Loucy (cell line): Measurements from ENCODE around the gene GRSF1.
A peak's percentile ranks its signal among the peaks of the same experiment; 100 is the strongest.

Experiments
- H2AFZ ChIP-seq: fragments of 200-600 bp; sonication (generic); 2 replicates; pipeline ENCODE4 v1.6.0; 2016; ENCODE audit warnings: antibody characterized with exemption, mild to moderate bottlenecking, low read length, moderate library complexity
- H3F3A ChIP-seq: fragments of 200-600 bp; 2 replicates; pipeline ENCODE4 v1.6.0; 2016; ENCODE audit warnings: antibody characterized with exemption, low read depth, mild to moderate bottlenecking
- H3K27me3 ChIP-seq: fragments of 200-600 bp; sonication (generic); 2 replicates; pipeline ENCODE4 v1.6.1; 2014; ENCODE audit warnings: low read length, mild to moderate bottlenecking; ENCODE audit not compliant: insufficient read depth, poor library complexity, severe bottlenecking
- H3K36me3 ChIP-seq: fragments of 200-600 bp; sonication (generic); 2 replicates; pipeline ENCODE4 v1.6.1; 2016; ENCODE audit warnings: low read length; ENCODE audit not compliant: insufficient read depth
- H3K4me1 ChIP-seq: fragments of 200-600 bp; sonication (generic); 2 replicates; pipeline ENCODE4 v1.5.1; 2014; ENCODE audit warnings: low read length, mild to moderate bottlenecking; ENCODE audit not compliant: insufficient read depth, poor library complexity, severe bottlenecking
- H3K4me2 ChIP-seq: fragments of 200-600 bp; sonication (generic); 2 replicates; pipeline ENCODE4 v1.6.0; 2014; ENCODE audit warnings: antibody characterized with exemption, low read length, low read depth, mild to moderate bottlenecking; ENCODE audit not compliant: poor library complexity, severe bottlenecking
- H3K4me3 ChIP-seq: fragments of 200-600 bp; sonication (generic); 2 replicates; pipeline ENCODE4 v1.5.1; 2014; ENCODE audit warnings: low read length, mild to moderate bottlenecking, mixed read lengths; ENCODE audit not compliant: poor library complexity, severe bottlenecking
- H3K79me2 ChIP-seq: fragments of 200-600 bp; sonication (generic); 2 replicates; pipeline ENCODE4 v1.6.1; 2014; ENCODE audit warnings: low read length; ENCODE audit not compliant: insufficient read depth
- H3K9ac ChIP-seq: fragments of 200-600 bp; sonication (generic); 2 replicates; pipeline ENCODE4 v1.6.0; 2014; ENCODE audit warnings: mild to moderate bottlenecking, low read depth, low read length, moderate library complexity; ENCODE audit not compliant: poor library complexity, severe bottlenecking
- H3K9me2 ChIP-seq: fragments of 200-600 bp; sonication (generic); replicated peaks from 2 replicates; pipeline ENCODE4 v1.6.1; 2016; ENCODE audit warnings: low read depth, low read length, mixed read lengths
- H3K9me3 ChIP-seq: fragments of 200-600 bp; sonication (generic); 2 replicates; pipeline ENCODE4 v1.6.1; 2014; ENCODE audit warnings: mild to moderate bottlenecking, antibody characterized with exemption, low read length, low read depth; ENCODE audit not compliant: insufficient read depth
- H4K20me1 ChIP-seq: fragments of 200-600 bp; sonication (generic); 2 replicates; pipeline ENCODE4 v1.6.0; 2014; ENCODE audit warnings: antibody characterized with exemption, low read length, mild to moderate bottlenecking; ENCODE audit not compliant: insufficient read depth, poor library complexity, severe bottlenecking
- CTCF ChIP-seq: fragments of 200-600 bp; sonication (generic); conservative IDR thresholded peaks from 2 replicates; pipeline ENCODE4 v1.5.1; 2014; ENCODE audit warnings: mild to moderate bottlenecking, antibody characterized with exemption, low read length
- EZH2phosphoT487 ChIP-seq: fragments of 200-600 bp; IDR thresholded peaks from 2 replicates; pipeline ENCODE4 v1.6.1; 2018; ENCODE audit warnings: antibody characterized with exemption, mild to moderate bottlenecking, moderate library complexity, borderline replicate concordance

GRSF1 gene

GRCh38 chr4:70829492-70829891 lies 10.2 kb downstream of the GRSF1 start:
- peaks cover 8% of the 10 kb centered on the region for H3K4me1 ChIP-seq
- H3K27me3 ChIP-seq: no peaks in the 10 kb centered on the region
- TF ChIP-seq CTCF: no peak
- peaks cover 40% of the 10 kb centered on the region for H4K20me1 ChIP-seq
- no peak overlapping the region for H3K9ac ChIP-seq
- H3K9me3 ChIP-seq: no peaks in the 10 kb centered on the region
- no peaks in the 10 kb centered on the region for H3F3A ChIP-seq
- H3K4me3 ChIP-seq: no peak overlapping the region
- H2AFZ ChIP-seq: no peak overlapping the region
- peaks cover 87% of the 10 kb centered on the region for H3K36me3 ChIP-seq
- no peak overlapping the region for H3K4me2 ChIP-seq
- no peaks in the 10 kb centered on the region for H3K9me2 ChIP-seq
- peaks cover 49% of the 10 kb centered on the region for H3K79me2 ChIP-seq

GRCh38 chr4:70829015-70829414 lies 10.7 kb downstream of the GRSF1 start:
- Histone ChIP-seq H3K9me2 (no peaks in the 10 kb centered on the region), H3K4me2 (no peak overlapping the region), H3K4me3 (no peak overlapping the region), H3K9ac (no peak overlapping the region), H4K20me1 (peaks cover 35% of the 10 kb centered on the region), H3K79me2 (peaks cover 45% of the 10 kb centered on the region), H2AFZ (no peak overlapping the region), H3K36me3 (peaks cover 90% of the 10 kb centered on the region), H3K4me1 (peaks cover 7% of the 10 kb centered on the region), H3F3A (no peaks in the 10 kb centered on the region), H3K27me3 (no peaks in the 10 kb centered on the region), H3K9me3 (no peaks in the 10 kb centered on the region)
- TF ChIP-seq EZH2phosphoT487 (no peak), CTCF (no peak)

GRCh38 chr4:70818921-70819320 lies 20.8 kb downstream of the GRSF1 start:
- no peak overlapping the region for H3K4me3 ChIP-seq
- H4K20me1 ChIP-seq: peaks cover 5% of the 10 kb centered on the region
- H3K9me3 ChIP-seq: no peaks in the 10 kb centered on the region
- no peaks in the 10 kb centered on the region for H3K27me3 ChIP-seq
- peaks cover 48% of the 10 kb centered on the region for H3K36me3 ChIP-seq
- no peaks in the 10 kb centered on the region for H3K79me2 ChIP-seq
- H2AFZ ChIP-seq: no peak overlapping the region
- no peaks in the 10 kb centered on the region for H3K9me2 ChIP-seq
- peak overlapping the region; percentile 4 for H3K4me2 ChIP-seq
- TF ChIP-seq CTCF (no peak), EZH2phosphoT487 (no peak)
- H3F3A ChIP-seq: 0 out of 2 replicates have a peak, but pooled peaks cover 4% of the 10 kb centered on the region
- no peak overlapping the region for H3K9ac ChIP-seq
- peaks cover 8% of the 10 kb centered on the region for H3K4me1 ChIP-seq
